ENCODE measurements around the gene PRKG1. TPM values are rescaled to one million over a fixed set of nuclear protein-coding genes. Genes with fewer than 3 reads are reported as not detected.

The PRKG1 gene
- total RNA-seq, 1 donor, result 19.5 TPM

DNA sequence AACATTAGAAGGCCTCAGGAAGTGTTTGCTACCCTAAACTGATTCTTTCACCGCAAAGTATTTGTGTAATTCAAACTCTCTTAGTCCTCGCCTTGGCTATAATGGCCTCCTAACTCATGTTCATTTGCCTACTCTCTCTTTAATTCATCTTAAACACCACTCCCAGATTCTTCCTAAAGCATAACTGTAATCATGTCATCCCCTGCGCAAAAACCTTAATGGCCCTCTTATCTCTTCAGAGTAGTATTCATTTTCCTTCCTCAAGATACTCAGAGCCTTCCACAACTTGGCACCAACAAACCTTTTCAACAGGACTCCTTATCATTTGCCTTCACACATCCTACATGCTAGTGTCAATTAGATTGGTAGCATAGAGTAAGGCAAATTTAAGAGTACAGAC, 582.2 kb downstream of the PRKG1 start:
- Histone ChIP-seq H3K4me3 (ENCODE audit: insufficient read depth, low read length) (no peak overlapping the region), H3K27me3 (ENCODE audit: insufficient read depth, low read length) (no peaks in the 10 kb centered on the region), H4K20me1 (ENCODE audit: insufficient read depth, low read length) (no peaks in the 10 kb centered on the region), H3K9me3 (ENCODE audit: low read depth, low read length) (no peaks in the 10 kb centered on the region), H3K4me1 (ENCODE audit: insufficient read depth, low read length) (no peaks in the 10 kb centered on the region), H3K79me2 (ENCODE audit: insufficient read depth, low read length) (no peaks in the 10 kb centered on the region), H2AFZ (ENCODE audit: low read length) (no peak overlapping the region), H3K36me3 (ENCODE audit: insufficient read depth, low read length) (no peaks in the 10 kb centered on the region), H3K27ac (ENCODE audit: low read depth, low read length) (no peak overlapping the region), H3K4me2 (ENCODE audit: insufficient read depth, low read length) (no peak overlapping the region)
- TF ChIP-seq, protein P1, sequence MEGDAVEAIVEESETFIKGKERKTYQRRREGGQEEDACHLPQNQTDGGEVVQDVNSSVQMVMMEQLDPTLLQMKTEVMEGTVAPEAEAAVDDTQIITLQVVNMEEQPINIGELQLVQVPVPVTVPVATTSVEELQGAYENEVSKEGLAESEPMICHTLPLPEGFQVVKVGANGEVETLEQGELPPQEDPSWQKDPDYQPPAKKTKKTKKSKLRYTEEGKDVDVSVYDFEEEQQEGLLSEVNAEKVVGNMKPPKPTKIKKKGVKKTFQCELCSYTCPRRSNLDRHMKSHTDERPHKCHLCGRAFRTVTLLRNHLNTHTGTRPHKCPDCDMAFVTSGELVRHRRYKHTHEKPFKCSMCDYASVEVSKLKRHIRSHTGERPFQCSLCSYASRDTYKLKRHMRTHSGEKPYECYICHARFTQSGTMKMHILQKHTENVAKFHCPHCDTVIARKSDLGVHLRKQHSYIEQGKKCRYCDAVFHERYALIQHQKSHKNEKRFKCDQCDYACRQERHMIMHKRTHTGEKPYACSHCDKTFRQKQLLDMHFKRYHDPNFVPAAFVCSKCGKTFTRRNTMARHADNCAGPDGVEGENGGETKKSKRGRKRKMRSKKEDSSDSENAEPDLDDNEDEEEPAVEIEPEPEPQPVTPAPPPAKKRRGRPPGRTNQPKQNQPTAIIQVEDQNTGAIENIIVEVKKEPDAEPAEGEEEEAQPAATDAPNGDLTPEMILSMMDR (IDR thresholded peaks at IDR 0.05; ENCODE audit: extremely low read depth, low read depth, low read length), result no peak
- DNase-seq (ENCODE audit: insufficient read length, low spot score, missing footprints), result no peak

DNA sequence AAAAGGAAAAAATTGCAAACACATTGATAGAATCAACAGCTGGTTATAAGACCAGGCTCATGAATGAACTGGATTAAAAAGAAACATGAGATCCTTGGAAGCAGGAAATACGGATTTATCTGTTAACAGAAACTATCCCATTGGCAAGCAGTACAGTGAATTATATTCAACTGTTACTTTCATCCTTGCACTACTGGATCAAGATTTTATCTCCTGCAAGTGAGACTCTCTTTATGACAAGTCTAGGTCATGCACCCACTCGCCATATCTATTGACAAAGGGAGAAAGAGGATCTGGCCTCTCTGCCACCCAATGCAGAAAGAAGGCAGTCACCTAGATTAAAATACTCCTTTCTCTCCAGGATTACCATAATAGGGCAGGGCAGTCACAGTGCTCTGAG, 583.7 kb downstream of the PRKG1 start:
- H2AFZ ChIP-seq (ENCODE audit: low read length), result no peak overlapping the region

GRCh38 chr10:51659344-51659743, 585.1 kb downstream of the PRKG1 start:
- Histone ChIP-seq H3K4me1 (ENCODE audit: insufficient read depth, low read length) (no peaks in the 10 kb centered on the region), H2AFZ (ENCODE audit: low read length) (no peak overlapping the region), H3K4me3 (ENCODE audit: insufficient read depth, low read length) (no peak overlapping the region), H3K27me3 (ENCODE audit: insufficient read depth, low read length) (no peaks in the 10 kb centered on the region), H3K36me3 (ENCODE audit: insufficient read depth, low read length) (no peaks in the 10 kb centered on the region), H3K27ac (ENCODE audit: low read depth, low read length) (no peak overlapping the region), H4K20me1 (ENCODE audit: insufficient read depth, low read length) (no peaks in the 10 kb centered on the region), H3K4me2 (ENCODE audit: insufficient read depth, low read length) (no peak overlapping the region), H3K9me3 (ENCODE audit: low read depth, low read length) (no peaks in the 10 kb centered on the region), H3K79me2 (ENCODE audit: insufficient read depth, low read length) (no peaks in the 10 kb centered on the region)
- TF ChIP-seq, protein P1 (IDR thresholded peaks at IDR 0.05; ENCODE audit: extremely low read depth, low read depth, low read length), result no peak
- DNase-seq (ENCODE audit: insufficient read length, low spot score, missing footprints), result no peak

More for the DNA sequence above, 583.7 kb downstream of the PRKG1 start:
- no peaks in the 10 kb centered on the region for H4K20me1 ChIP-seq (ENCODE audit: insufficient read depth, low read length)
- no peaks in the 10 kb centered on the region for H3K79me2 ChIP-seq (ENCODE audit: insufficient read depth, low read length)
- H3K4me2 ChIP-seq (ENCODE audit: insufficient read depth, low read length), result no peak overlapping the region
- TF ChIP-seq, protein P1 (IDR thresholded peaks at IDR 0.05; ENCODE audit: extremely low read depth, low read depth, low read length), result no peak
- no peaks in the 10 kb centered on the region for H3K36me3 ChIP-seq (ENCODE audit: insufficient read depth, low read length)
- no peaks in the 10 kb centered on the region for H3K9me3 ChIP-seq (ENCODE audit: low read depth, low read length)
- H3K4me3 ChIP-seq (ENCODE audit: insufficient read depth, low read length), result no peak overlapping the region
- no peaks in the 10 kb centered on the region for H3K4me1 ChIP-seq (ENCODE audit: insufficient read depth, low read length)
- no peak overlapping the region for H3K27ac ChIP-seq (ENCODE audit: low read depth, low read length)
- H3K27me3 ChIP-seq (ENCODE audit: insufficient read depth, low read length), result no peaks in the 10 kb centered on the region
- no peak for DNase-seq (ENCODE audit: insufficient read length, low spot score, missing footprints)

- no peaks in the 10 kb centered on the region for H3K79me2 ChIP-seq (ENCODE audit: insufficient read depth, low read length)
- H3K4me3 ChIP-seq (ENCODE audit: insufficient read depth, low read length), result no peak overlapping the region
- H3K9me3 ChIP-seq (ENCODE audit: low read depth, low read length), result no peaks in the 10 kb centered on the region
- H3K27ac ChIP-seq (ENCODE audit: low read depth, low read length), result no peak overlapping the region
- H3K27me3 ChIP-seq (ENCODE audit: insufficient read depth, low read length), result no peaks in the 10 kb centered on the region
- H3K36me3 ChIP-seq (ENCODE audit: insufficient read depth, low read length), result no peaks in the 10 kb centered on the region
- DNase-seq (ENCODE audit: insufficient read length, low spot score, missing footprints), result no peak
- TF ChIP-seq, protein P1 (IDR thresholded peaks at IDR 0.05; ENCODE audit: extremely low read depth, low read depth, low read length), result no peak
- no peak overlapping the region for H3K4me2 ChIP-seq (ENCODE audit: insufficient read depth, low read length)
- H3K4me1 ChIP-seq (ENCODE audit: insufficient read depth, low read length), result no peaks in the 10 kb centered on the region
- H2AFZ ChIP-seq (ENCODE audit: low read length), result no peak overlapping the region
- H4K20me1 ChIP-seq (ENCODE audit: insufficient read depth, low read length), result no peaks in the 10 kb centered on the region
These were observed 588.8 kb downstream of the PRKG1 start for GRCh38 chr10:51663086-51663485.
